Suprapubic skin (tissue), 4 donors: ENCODE results near the gene TMEM125.

Experiments used
- CTCF ChIP-seq, 2 donors: fragments of 200-600 bp in 1 of 2; fragments of 450-650 bp in 1 of 2; sonication (generic) in 1 of 2; IDR thresholded peaks; one replicate each; pipeline ENCODE4 v1.5.1; 2016 to 2019; ENCODE audit warnings: antibody characterized with exemption in 2 of 2, mild to moderate bottlenecking in 1 of 2, moderate library complexity in 1 of 2
- EP300 ChIP-seq: sonication (generic); formaldehyde crosslinking; IDR thresholded peaks from one replicate; pipeline ENCODE4 v1.6.1; 2017; ENCODE audit warnings: antibody characterized with exemption
- POLR2A ChIP-seq, 2 donors: fragments of 450-650 bp; IDR thresholded peaks; one replicate each; pipeline ENCODE4 v1.6.1; 2017; ENCODE audit warnings: antibody characterized with exemption in 2 of 2, mild to moderate bottlenecking in 2 of 2, moderate library complexity in 2 of 2
- POLR2AphosphoS5 ChIP-seq, 3 donors: sonication (generic); formaldehyde crosslinking; IDR thresholded peaks; one replicate each; pipeline ENCODE4 v1.6.1; 2017; ENCODE audit warnings: antibody characterized with exemption in 3 of 3

- TF ChIP-seq CTCF (IDR thresholded peaks at IDR 0.05) (no peak), EP300 (no peak), POLR2A (IDR thresholded peaks at IDR 0.05) (no peak), POLR2AphosphoS5 (IDR thresholded peaks at IDR 0.05) (no peak)
Measured at GRCh38 chr1:43250351-43250761, 19.4 kb upstream of the TMEM125 start.
